Stimulated activated CD4-positive, alpha-beta T cell treated with anti-CD3 and anti-CD28 coated beads, TNF-alpha, amount 100 ng/mL, for 4 hours (primary cell): Measurements from ENCODE around the gene GRAMD4.

Source experiments
- DNase-seq, 3 experiments: peaks; one replicate each; pipeline ENCODE4 v3.0.0-alpha.2; 2020; ENCODE audit warnings: low read depth in 3 of 3

Gene GRAMD4

DNA sequence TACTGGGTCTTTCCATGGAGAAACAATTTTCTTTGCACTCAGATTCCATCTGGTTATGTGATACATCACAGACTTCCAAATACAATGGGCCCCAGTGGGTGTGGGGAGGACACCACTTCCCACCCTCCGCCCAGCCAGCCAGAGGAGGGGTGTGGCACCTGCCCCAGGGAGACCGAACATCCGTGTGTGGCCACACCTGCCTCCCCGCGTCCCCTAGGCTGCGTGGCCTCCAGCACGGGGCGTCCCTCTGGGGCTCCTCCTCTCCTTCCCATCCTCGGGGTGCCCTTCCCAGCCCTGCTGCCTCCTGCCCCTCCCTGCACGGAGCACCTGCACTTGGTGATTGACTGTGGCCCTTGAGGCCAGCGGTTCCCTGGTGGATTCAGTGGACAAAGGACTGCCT, 68.8 kb downstream of the GRAMD4 start:
- DNase-seq: no peak

GRCh38 chr22:46690146-46690545, 70.0 kb downstream of the GRAMD4 start:
- DNase-seq: no peak

- no peak for DNase-seq
These were observed 71.4 kb downstream of the GRAMD4 start for GRCh38 chr22:46691571-46691970.

DNA sequence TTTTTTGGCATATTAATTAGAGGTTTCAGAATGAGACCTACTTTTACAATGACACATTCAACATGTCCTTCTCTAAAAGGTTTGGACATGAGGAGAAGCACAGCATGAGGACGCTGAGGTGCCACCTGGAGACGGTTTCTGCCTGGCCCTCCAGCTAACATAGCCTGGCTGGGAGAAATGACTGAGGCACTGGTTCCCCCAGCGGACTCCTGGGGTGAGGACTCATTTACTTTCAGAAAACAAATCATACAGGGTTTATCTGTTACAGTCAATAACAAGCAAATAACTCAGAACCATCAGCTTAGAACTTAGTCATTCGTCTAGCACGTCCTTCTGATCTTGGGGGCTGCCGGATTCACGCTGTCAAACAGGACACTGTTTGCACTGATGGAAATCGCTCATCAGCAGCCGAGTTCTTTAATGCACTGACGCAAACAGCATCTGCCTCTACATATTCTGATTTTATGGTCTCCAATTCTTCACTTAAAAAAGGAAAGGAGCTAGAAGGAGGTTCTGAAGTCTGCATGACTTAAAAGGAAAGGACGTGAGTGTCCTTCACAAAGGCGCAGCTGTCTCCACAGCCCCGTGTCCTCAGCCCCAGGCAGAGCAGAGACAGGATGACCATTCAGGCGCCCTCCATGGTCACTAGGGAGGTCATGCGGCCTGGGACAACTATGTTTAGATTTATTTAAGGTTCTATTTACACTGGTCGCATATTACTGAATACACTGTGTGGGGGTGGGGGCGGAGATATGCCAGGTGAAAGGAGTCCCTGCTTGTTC, 73.6 kb downstream of the GRAMD4 start:
- DNase-seq: no peak

- DNase-seq: no peak
These were observed 74.4 kb downstream of the GRAMD4 start for GRCh38 chr22:46694416-46695170.

GRCh38 chr22:46695346-46696228, 75.4 kb downstream of the GRAMD4 start:
- no peak for DNase-seq

- DNase-seq: no peak
These were observed 76.0 kb downstream of the GRAMD4 start for GRCh38 chr22:46696229-46696518.

- no peak for DNase-seq
These were observed 76.4 kb downstream of the GRAMD4 start for GRCh38 chr22:46696614-46697013.

GRCh38 chr22:46697811-46698515, 77.8 kb downstream of the GRAMD4 start:
- DNase-seq: no peak

DNA sequence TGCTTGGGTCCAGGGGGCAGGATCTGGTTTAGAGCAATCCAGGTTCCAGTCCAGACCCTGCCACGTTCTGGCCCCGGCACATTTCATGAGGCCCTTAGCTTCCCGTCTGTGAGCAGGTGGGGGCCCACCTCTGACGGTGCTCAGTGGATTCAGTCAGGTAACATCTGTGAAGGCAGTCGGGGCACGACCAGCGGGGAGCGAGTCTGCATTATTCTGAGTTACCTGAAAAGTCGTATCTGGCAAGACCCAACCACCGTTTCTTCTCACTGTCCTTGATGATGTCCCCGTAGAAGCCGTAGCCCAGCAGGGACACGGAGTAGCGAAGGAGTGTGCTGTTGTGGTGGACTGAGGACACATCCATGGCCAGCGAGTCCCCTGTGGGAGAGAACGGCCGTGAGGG, 78.9 kb downstream of the GRAMD4 start:
- DNase-seq: no peak

- no peak for DNase-seq
These were observed 81.1 kb downstream of the GRAMD4 start for GRCh38 chr22:46701262-46701661.

- no peak for DNase-seq
These were observed 83.2 kb downstream of the GRAMD4 start for GRCh38 chr22:46703171-46703995.

- DNase-seq: no peak
These were observed 83.8 kb downstream of the GRAMD4 start for GRCh38 chr22:46703996-46704370.

DNA sequence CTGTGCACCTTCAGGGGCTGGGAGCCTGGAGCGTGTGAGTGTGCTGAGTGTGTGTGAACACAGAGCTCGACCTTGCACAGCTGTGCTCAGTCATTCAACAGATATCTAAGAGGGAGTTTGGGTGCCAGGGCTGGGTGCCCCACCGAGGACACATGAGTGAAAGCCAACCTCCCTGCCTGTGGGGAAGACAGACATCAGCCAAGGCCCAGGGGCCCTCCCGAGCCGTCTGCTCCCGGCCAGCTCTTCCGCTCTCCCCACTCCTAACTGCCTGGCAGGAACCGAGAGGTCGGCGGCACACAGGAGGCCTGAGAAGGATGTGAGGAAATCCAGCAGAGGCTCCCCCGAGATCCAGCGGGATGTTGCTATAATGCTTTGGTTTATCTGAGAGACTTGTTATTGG, 85.9 kb downstream of the GRAMD4 start:
- no peak for DNase-seq

GRCh38 chr22:46707305-46707704, 87.1 kb downstream of the GRAMD4 start:
- DNase-seq: no peak

GRCh38 chr22:46707827-46708570, 87.8 kb downstream of the GRAMD4 start:
- DNase-seq: no peak

DNA sequence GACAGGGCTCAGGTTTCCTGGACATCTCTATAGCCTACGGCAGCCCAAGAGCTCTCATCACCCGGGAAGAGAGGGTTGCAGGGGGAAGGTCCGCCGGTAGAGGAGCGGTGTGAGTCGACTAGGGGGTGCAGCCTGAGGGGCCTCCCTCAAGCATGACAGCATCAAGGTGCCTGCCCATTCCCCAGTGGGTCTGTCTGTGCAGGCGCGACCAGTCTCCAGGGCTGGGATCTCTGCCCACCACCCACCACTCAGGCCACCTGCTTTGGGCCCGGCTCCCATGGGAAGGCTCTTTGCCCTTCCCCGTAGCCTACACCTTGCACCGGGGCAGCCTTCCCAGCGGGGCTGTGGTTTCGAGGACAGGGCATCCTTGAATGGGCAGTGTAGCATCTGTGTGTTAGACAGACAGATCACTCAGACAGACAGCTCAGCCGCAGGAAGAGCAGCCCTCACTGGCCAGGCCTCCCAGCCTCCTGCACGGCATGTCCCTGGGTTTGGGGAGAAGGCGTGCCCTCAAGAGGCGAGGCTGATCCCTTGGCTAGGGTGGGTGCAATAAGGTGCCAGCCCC, 88.7 kb downstream of the GRAMD4 start:
- DNase-seq: no peak

DNA sequence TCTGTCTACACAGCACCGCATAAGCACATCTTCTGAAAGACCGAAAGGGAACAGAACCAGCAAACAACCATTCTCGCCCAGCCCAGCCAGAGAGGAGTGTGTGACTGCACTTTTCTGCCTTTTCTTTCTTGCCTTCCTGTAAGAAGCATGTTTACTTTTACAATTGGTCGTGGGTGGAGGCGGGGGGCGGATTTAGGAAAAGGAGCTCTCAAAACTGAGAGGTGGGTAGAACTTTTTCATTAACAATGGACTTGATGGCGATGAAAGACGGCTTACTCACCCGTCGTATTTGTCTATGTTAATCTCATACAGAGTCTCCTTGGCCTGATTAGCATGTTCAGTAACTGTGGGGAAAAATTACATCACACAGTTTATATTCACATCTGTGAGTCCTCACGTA, 90.6 kb downstream of the GRAMD4 start:
- DNase-seq: no peak

GRCh38 chr22:46712288-46712687, 92.1 kb downstream of the GRAMD4 start:
- DNase-seq: no peak

GRCh38 chr22:46714550-46714949, 94.4 kb downstream of the GRAMD4 start:
- DNase-seq: no peak
